HG02870 (cell line): Measurements from ENCODE around the gene BCL2L1.
"Not testable (repeated sequence)": the region's sequence is repeated elsewhere in the genome, so short reads cannot be mapped to it uniquely, and the experiment has no call there.

Experiments used
- ATAC-seq: cut with Tn5 transposase; IDR thresholded peaks from one replicate; pipeline ENCODE4 v1.9.1; 2021; ENCODE audit warnings: mild to moderate bottlenecking, moderate library complexity; ENCODE audit not compliant: unreplicated experiment

Gene BCL2L1

DNA sequence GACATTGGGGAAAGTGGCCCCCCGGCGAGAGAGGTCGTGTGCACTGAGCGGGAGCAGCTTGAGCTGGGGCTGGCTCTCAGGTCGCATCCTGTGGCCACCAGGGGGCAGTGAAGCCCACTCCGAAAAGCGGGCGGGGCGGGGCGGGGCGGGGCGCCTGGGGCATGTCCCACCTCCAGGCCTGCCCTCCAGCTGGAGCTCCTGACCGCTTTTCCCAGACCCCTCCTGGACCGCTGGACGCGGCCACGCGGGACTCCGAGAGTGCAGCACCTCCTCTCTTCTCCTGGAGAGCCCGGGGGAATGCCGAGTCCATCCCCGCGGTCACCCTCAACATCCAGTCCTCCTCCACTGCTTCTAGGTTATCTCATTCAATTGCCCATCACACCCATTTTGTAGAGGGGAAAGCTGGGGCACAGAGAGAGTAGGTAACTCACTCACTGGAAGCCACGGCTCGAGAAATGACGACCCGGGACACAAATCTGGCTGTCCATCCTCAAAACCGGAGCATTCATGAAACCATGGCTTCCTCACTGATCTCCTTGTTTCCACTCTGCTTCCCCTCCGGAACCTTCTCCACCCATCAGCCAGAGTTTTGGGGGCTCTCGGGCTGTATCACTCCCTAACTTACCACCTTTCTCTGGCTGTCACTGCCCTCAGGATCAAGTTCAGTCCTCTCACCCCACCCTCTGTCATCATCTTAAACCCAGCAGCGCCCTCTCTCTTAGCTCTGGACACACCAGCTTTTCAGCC is 60.9 kb downstream of the BCL2L1 start:
- ATAC-seq, result peak; percentile 63

DNA sequence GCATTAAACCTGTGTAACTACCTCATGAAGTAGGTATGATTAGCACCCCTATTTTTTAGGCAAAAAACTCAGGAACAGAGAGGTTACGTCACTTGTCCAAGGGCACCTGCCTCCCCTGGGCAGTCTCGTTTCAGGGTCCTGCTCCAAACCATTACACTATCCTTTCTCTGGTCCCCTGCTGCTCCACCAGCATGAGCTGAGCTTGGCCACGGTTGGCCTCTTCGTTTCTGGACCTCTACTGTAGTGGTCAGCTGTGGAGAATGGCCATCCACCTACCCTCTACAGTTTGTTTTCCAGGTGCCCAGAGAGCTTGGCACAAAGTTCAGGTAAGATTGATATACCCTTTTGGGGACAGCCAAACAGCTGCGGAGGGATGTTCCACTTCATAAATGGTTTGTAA is 68.1 kb downstream of the BCL2L1 start:
- ATAC-seq, result no peak

DNA sequence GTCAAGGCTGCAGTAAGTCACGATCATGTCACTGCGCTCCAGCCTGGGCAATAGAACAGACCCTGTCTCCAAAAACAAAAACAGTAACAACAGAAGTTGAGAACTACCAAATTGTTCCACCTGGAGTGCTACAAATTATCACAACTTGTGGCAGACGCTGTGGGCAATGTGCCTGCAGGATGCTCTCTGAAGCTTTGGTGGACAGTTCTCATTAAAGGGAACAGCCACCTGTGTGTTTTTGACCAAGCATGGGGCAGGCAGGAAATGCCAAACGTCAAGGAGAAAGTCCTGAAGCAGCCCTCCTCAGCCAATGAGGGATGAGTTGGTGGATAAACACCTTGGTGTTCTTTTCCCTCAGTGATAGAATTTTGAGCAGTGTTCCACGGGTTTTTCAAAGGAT is 69.1 kb downstream of the BCL2L1 start:
- ATAC-seq, result no peak

DNA sequence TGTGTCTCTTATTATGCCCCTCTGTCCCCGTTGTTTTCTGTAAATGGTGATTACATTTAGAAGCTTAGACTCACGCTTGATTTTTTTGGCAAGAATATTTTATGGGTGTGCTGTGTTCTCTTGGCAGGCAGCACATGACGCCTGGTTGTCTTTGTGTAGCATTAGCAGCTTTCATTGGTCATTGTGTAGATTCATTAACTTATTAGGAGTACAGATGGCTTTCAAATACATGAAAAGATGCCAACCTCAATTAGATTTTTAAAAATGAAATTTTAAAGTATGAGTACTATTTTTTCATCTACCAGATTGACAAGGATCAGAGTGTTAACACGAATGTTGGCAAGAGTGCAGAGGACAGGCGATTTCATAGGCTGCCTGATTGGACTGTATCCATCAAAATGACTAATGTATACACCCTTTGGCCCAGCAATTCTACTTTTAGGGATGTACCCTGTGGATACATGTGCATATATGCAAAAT is 69.7 kb downstream of the BCL2L1 start:
- ATAC-seq, result no peak

DNA sequence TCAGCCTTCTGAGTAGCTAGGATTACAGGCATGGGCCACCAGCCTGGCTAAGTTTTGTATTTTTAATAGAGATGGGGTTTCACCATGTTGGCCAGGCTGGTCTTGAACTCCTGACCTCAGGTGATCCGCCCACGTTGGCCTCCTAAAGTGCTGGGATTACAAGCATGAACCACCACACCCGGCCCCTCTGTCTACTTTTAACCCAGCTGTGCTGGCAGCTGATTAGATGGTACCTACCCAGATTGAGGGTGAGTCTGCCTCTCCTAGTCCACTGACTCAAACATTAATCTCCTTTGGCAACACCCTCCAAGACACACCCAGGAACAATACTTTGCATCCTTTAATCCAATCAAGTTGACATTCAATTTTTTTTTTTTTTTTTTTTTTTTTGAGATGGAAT is 74.6 kb downstream of the BCL2L1 start:
- not testable (repeated sequence) for ATAC-seq

DNA sequence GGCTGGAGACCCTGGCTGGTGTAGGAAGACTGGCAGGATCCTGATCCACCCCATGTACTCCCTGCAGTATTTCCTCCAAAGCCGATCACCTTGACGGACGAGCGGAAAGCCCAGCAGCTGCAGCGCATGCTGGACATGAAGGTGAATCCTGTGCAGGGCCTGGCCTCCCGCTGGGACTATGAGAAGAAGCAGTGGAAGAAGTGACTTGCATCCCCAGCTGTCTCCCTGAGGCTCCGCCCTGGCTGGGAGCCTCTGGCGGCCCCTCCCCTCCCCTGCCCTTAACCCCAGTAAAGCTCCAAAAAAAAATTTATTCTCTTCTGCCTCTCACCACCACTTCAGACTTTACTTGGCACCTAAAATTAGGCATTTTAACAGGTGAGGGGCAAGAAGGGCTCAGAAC is 78.0 kb downstream of the BCL2L1 start:
- ATAC-seq, result no peak

DNA sequence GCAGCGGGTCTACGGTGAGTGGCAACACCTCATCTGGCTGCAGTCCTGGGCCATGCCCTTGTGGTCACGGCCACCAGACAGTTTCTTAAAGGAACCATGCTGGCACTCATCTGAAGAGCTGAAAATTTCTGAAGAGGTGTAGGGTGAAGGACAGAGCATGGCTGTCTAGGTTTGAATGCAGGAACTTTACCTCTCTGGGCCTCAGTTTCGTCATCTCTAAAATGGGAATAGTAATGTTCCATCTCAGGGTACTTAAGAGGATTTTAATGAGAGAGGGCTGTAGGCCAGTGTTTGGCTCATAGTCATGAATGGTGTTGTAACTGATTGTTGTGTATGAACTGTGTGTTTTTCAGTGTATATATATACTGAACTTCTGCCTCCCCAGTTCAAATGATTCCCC is 79.1 kb downstream of the BCL2L1 start:
- no peak for ATAC-seq

DNA sequence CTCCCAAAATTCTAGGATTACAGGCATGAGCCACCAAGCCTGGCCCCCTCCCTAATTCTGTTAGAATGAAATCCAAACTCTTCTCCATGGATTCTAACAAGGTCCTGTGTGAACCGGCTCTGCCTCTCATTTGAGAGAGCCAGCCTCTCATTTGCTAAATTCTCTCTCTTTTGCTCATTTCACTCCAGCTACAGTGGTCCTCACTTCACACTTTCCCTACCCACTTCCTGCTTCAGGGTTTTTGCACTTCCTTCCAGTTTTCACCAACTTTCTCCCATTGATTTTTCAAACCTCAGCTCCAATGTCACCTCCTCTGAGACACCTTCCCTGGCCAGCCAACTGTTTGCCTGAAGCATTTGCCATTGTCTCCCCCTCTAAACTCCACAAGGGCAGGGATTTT is 79.8 kb downstream of the BCL2L1 start:
- ATAC-seq, result no peak

DNA sequence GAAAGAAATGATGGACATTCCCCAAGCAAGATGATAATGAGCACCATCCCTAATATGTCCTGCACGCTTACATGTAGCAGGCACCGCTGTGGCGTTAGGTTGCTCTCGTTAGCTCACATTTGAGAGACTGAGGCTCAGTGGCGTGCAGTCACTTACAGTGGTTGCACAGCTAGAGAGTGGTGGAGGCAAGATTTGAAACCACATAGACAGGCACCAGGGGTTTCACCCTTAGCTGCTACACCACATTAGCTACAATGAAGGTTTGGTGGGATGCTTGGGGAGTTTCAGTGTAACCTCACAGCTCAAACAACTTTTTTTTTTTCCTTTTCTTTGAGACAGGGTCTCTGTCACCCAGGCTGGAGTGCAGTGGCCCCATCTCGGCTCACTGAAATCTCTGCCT is 81.3 kb downstream of the BCL2L1 start:
- ATAC-seq, result no peak

DNA sequence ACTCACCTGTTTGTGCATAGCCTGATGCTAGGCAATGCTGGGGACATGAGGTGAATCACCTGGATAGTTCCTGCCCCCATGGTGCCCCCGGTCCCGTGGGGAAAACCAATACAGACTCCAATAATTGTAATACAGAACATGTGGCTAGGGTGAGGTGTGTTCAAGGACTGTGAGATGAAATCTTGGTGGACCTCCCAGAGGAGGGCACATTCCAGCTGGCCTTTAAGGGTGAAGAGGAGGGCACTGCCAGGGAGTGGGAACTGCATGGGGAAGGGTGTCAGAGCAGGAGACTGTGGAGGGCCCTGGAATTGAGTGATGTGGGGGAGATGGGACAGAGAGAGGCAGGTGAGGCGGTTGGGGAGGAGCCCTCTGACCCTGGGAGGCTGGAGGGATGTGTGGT is 82.4 kb downstream of the BCL2L1 start:
- ATAC-seq, result no peak

DNA sequence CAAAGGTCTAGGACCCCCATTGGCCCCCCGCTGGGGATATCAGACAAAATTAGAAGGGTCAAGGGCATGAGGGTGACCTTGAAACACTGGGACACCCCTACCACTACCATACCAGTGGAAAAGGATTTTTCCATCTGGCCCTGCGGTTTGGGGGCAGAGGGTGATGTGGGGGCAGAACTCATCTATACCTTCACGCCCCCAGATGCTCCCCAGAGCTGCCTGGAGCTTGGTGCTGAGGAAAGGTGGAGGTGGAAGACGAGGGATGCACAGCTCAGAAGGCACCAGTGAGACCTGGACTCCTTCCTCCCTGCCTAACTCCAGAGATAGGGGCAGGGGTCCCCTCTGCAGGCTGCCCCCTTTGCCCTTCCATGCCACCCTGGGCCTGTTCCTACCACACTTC is 83.9 kb downstream of the BCL2L1 start:
- no peak for ATAC-seq

DNA sequence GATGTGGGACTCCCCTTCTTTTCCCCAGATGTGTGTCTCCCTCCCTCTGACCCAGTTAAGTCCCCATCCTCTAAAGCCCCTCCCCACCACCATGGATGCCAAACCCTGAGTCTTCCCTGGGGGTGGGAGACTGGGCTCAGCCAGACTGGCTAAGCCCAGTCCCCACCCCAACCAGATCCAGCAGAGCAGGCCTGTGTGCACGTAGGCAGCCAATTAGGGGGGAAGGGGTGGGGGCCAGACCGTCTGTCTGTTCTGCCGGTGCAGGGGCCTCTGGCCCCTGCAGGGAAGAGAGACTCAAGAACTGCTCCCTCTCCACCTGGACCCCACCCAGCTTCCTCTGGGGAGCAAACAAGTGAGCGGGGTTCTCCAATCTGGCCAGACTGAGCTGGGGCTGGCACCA is 84.4 kb downstream of the BCL2L1 start:
- no peak for ATAC-seq

DNA sequence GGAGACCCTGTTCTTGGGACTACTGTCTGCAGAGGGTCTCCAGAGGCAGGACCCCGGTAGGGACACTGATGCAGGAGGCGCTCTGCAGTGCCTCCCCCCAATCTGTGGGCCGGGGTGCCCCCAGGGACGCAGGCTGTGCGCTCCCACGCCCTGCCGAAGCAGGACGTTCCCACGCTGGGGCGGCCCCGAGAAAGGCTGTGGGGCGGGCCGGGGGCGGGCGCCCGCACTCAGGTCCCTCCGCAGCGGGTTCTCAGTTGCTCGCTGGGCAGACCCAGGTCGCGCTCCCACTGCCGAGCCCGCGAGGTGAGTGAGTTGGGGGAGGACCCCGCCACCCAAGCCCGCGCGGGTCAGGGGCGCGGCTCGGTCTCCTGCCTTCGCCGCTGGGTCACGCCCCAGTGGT is 85.0 kb downstream of the BCL2L1 start, which contains the start of gene COX4I2:
Gene COX4I2 (plus strand): TSS at position 253 of the 400 bp plus-strand sequence. CDS start 1,106 bp downstream, outside the sequence.
- ATAC-seq, result no peak

DNA sequence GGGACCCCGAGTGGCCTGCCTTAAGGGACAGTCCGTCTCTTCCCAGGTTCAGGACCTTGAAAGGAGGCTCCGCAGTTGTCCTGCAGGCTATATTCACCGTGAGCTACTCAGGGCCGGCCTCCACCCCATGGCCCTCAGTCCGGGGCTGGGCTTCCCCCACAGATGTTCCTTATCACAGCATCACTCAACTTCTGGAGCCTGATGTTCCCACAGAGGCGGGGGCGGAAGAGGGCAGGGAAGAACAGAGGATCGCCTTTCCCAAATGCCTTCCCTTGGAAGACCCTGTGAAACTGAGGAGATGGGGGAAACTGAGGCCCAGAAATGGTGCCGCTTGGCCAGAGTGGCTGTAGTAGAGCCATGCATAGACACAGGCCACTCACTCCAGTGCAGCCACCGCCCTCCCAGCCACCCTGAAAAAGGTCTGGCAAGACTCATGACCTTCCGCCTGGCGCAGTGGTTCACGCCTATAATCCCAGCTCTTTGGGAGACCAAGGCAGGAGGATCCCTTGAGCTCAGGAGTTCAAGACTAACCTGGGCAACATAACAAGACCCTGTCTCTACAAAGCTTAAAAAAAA is 89.2 kb downstream of the BCL2L1 start:
- no peak for ATAC-seq

DNA sequence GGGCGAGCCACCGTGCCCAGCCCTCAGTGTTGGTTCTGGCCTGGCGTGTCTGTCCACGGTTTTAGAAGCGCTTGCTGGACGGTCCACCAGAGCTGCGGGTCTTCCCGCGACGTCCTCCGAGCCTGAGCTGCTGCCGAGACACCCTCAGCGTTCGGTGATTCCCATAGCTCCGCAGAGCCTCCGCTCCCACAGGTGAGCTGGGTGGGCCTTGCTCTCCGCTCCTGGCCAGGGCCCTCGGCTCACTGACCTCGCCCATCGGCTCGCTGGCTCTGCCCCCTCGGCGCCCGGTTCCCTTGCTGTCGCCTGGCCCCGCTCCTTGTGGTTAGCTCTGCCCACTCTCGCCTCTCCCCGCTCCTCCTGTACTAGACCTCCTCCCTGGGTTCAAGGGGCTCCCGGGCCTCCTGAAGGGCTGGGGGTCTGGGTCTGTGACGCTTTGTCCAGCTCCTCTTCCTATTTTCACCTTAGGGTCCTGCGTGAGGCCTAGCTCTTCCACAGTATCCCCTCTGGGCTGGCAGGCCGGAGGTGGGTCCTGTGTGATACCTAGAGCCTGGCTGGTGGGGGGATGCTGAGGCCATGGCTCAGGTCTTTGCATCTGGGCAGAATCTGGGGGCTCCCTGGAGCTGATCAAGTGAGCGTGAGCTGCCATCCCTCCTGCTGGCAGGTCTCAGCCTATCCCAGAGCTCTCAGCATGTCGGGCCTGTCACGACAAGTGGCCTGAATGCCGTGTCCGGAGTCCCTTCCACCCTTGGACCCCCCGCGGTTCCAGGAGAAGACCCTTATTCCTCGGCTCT is 89.9 kb downstream of the BCL2L1 start:
- ATAC-seq, result no peak

DNA sequence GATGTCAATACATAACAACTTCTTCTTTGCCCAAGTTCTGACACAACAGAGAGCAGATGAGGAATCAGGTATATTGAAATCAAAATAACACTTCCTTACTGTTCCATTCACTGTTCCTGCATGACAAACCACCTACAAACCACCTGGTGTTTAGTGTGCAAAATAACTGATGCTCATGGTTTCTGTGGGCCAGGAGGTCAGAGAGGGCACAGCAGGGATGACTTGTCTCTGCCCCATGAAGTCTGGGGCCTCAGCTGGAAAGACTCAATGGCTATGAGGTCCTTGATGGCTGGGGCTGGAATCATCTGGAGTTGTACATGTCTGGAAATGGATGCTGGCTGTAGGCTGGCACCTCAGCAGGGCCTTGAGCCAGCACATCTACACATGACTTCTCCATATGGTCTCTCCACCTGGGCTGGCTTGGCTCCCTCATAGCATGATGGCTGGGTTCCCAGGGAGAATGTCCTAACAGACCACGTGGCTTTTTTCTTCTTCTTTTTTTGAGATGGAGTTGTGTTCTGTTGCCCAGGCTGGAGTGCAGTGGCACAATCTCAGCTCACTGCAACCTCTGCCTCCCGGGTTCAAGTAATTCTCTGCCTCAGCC is 92.4 kb downstream of the BCL2L1 start:
- ATAC-seq, result no peak

DNA sequence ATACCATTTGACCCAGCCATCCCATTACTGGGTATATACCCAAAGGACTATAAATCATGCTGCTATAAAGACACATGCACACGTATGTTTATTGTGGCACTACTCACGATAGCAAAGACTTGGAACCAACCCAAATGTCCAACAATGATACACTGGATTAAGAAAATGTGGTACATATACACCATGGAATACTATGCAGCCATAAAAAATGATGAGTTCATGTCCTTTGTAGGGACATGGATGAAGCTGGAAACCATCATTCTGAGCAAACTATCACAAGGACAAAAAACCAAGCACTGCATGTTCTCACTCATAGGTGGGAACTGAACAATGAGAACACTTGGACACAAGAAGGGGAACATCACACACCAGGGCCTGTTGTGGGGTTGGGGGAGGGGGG is 94.6 kb downstream of the BCL2L1 start:
- not testable (repeated sequence) for ATAC-seq

DNA sequence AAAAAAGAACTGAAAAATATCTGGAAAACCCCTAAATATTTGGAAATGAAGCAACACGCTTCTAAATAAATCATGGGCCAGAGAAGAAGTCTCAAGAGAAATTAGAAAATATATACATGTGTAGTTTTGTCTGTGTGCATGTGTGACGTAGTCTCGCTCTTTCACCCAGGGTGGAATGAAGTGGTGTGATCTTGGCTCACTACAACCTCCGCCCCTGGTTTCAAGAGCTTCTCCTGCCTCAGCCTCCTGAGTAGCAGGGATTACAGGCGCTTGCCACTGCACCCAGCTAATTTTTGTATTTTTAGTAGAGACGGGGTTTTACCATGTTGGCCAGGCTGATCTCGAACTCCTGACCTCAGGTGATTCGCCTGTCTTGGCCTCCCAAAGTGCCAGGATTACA is 96.1 kb downstream of the BCL2L1 start:
- not testable (repeated sequence) for ATAC-seq

DNA sequence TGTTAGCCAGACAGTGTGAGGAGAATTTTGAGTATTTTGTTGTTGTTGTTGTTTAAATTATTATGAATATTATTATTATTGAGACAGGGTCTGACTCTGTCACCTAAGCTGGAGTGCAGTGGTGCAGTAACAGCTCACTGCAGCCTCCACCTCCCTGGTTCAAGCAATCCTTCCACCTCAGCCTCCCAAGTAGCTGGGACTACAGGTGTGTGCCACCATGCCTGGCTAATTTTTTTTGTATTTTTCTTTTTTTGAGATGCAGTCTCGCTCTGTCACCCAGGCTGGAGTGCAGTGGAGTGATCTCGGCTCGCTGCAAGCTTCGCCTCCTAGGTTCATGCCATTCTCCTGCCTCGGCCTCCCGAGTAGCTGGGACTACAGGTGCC is 99.6 kb downstream of the BCL2L1 start:
- not testable (repeated sequence) for ATAC-seq

DNA sequence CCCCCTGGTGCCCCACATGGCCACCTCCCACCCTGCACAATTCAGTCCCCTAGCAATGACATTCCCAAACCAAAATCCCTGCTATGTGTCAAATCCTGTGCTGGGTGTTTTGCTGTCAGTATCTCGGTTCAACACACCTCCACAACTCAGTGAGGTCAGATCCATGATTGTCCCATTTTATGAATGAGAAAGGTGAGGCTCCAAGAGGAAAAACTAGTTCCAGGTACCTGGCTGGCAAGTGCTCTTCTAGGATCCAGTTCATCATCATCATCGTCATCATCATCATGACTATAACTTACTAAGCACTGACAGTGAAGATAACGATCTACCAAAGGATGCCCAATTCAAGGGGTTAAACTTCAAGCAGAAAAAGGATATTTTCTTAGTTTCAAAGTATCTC is 102.4 kb downstream of the BCL2L1 start:
- no peak for ATAC-seq

DNA sequence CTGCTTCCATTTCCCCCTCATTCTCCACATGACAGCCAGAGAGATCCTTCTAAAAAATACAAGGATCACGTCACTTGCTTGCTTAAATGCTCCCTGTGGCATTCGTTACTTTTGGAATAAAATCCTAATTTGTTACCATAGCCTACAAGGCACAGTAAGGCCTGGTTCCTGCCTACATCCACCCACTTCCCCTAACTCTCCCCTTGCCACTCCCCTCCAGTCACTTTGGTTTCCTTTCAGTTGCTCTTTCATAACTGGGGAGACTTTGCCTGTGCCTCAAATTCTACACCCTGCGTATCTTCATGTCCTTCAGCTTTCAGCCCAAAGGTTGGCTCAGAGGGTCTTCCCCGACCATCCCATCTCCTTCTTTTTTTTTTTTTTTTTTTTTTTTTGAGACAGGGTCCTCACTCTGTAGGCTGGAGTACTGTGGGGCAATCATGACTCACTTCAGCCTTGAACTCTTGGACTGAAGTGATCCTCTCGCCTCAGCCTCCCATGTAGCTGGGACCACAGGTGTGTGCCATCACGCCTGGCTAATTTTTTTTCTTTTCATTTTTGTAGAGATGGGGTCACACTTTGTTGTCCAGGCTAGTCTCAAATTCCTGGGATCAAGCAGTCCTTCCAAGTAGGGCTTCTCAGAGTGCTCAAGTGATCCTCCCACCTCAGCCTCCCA is 105.1 kb downstream of the BCL2L1 start:
- ATAC-seq, result no peak
